ENCODE results near the gene KRTAP4-3. TPM values are rescaled to one million over a fixed set of nuclear protein-coding genes. Genes with fewer than 3 reads are reported as not detected.
"Not testable (repeated sequence)": the region's sequence is repeated elsewhere in the genome, so short reads cannot be mapped to it uniquely, and the experiment has no call there.

KRTAP4-3 gene
- total and polyA plus RNA-seq, 2 of the 13 experiments (the other 11 are each of a cell fraction or from before 2014, with no cell fraction given), result not detected

DNA sequence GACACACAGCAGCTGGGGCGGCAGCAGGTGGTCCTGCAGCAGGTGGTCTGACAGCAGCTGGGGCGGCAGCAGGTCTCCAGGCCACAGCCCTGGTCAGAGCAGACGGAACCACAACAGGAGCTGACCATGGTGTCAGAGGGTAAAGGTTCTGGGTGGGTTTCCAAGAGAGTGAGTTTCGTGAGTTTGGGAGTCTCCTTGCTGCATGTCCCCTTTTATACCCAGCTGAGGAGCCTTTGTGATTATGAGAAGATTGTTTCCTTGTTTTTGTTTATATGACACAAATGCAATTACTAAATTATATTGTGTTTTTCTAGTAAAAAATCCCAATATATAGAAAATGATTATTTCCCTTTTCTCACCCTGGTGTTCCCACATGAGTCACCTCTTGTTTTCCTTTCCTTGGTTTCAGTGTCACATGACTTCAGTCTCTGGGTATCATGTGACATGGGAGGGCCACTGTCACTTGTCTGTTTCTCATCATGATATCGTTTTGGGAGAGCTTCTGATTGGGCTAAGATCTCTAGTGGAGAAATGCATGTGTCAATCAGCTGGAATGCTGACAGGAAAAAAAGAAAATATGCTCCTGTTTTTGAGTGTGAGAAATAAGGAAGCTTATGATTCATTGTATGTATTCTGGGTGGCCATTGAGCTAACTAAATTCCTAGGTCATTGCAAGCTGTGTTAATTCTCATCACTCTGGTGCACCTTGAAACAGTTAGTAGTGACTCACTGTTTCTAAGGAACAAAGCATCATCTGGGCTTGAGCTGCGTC is 27.5 kb downstream of the KRTAP4-3 start, which contains the start of gene KRTAP4-6 (continued):
- TF ChIP-seq LRRFIP1 (CRISPR knock-in tag; conservative IDR thresholded peaks at IDR 0.05) (no peak), RCOR2 (CRISPR knock-in tag; IDR thresholded peaks at IDR 0.05) (no peak), ZFP1 (CRISPR knock-in tag; IDR thresholded peaks at IDR 0.05) (peak; percentile 97; the same call in 1 of the 2 replicates)

- CTCF ChIA-PET (ENCODE audit: low intra/inter-chr PET ratio, low total read pairs); H3K27me3 ChIP-seq (ENCODE audit: control insufficient read depth in 1 of 2, insufficient read depth in 2 of 2, low read length in 2 of 2); H2AFZ ChIP-seq (ENCODE audit: low read length); intact Hi-C loops (cut with micrococcal nuclease; ENCODE audit: unreplicated experiment); POLR2A ChIA-PET; H3K27ac ChIP-seq (ENCODE audit: extremely low read length, insufficient read depth, low read length); H3K4me1 ChIP-seq (ENCODE audit: insufficient read depth, low read length); H3K79me2 ChIP-seq (ENCODE audit: insufficient read depth, low read length); H4K20me1 ChIP-seq (ENCODE audit: insufficient read depth, low read length); H3K4me3 ChIP-seq (replicated peaks in 1 of 3; ENCODE audit: insufficient read depth in 1 of 3, low read depth in 2 of 3, low read length in 3 of 3); H3K4me2 ChIP-seq (ENCODE audit: low read depth, low read length); H3K36me3 ChIP-seq (replicated peaks in 1 of 2; ENCODE audit: control insufficient read depth in 1 of 2, insufficient read depth in 2 of 2, low read length in 2 of 2); H3K9ac ChIP-seq (ENCODE audit: insufficient read depth, low read depth, low read length); in situ Hi-C loops (cut with HindIII; ENCODE audit: extremely low pct_ligation_motif_present, low pct_unique_long_range_greater_than_20kb); ATAC-seq; BruUV-seq (replicated peaks); FAIRE-seq; DNase-seq (ENCODE audit: low spot score): not testable (repeated sequence)
- 39% methylated on average over 11 of the region's 12 CpGs for WGBS (ENCODE audit: low lambda C conversion rate)
- peaks cover 43% of the 10 kb centered on the region for H3K9me3 ChIP-seq (ENCODE audit: low read length)
These were observed 28.2 kb downstream of the KRTAP4-3 start for GRCh38 chr17:41139865-41140264.

All from HepG2 (cell line).